ENCODE results near the gene CSNK1E. TPM values are rescaled to one million over a fixed set of nuclear protein-coding genes. Genes with fewer than 3 reads are reported as not detected.

The CSNK1E gene
- total RNA-seq (2022; extraction: Qiagen RNA extraction) = 86.3 to 102 TPM (median 95.7 TPM) in 5 replicates

GRCh38 chr22:38317122-38317994, at the start of gene CSNK1E:
Gene CSNK1E (minus strand): TSS chr22:38317433. CDS start chr22:38314157, 3,276 bp downstream.

GRCh38 chr22:38272373-38273134, 44.7 kb downstream of the CSNK1E start, which contains the start of gene TMEM184B:
Gene TMEM184B (minus strand): TSS chr22:38273010. CDS start chr22:38247961, 25,049 bp downstream.

Other genes starting within 250 kb of the CSNK1E start
- not detected in 5 replicates for gene SLC16A8, start 233.2 kb downstream of the CSNK1E start, total RNA-seq (2022; extraction: Qiagen RNA extraction)
- gene BAIAP2L2, start 206.7 kb downstream of the CSNK1E start, total RNA-seq (2022; extraction: Qiagen RNA extraction) = 5.3 to 8.0 TPM (median 7.2 TPM) in 5 replicates
- gene PLA2G6, start 135.6 kb downstream of the CSNK1E start, total RNA-seq (2022; extraction: Qiagen RNA extraction) = 3.7 to 5.3 TPM (median 4.4 TPM) in 5 replicates
- gene MAFF, start 115.4 kb downstream of the CSNK1E start, total RNA-seq (2022; extraction: Qiagen RNA extraction) = 19.8 to 27.5 TPM (median 20.8 TPM) in 5 replicates
- gene TMEM184B, start 44.4 kb downstream of the CSNK1E start, total RNA-seq (2022; extraction: Qiagen RNA extraction) = 47.8 to 59.0 TPM (median 55.0 TPM) in 5 replicates
- 0.38 to 0.74 TPM (median 0.47 TPM) in 5 replicates for gene KCNJ4, start 137.8 kb upstream of the CSNK1E start, total RNA-seq (2022; extraction: Qiagen RNA extraction)
- 16.8 to 20.6 TPM (median 19.8 TPM) in 5 replicates for gene KDELR3, start 150.7 kb upstream of the CSNK1E start, total RNA-seq (2022; extraction: Qiagen RNA extraction)
- gene DDX17, start 188.9 kb upstream of the CSNK1E start, total RNA-seq (2022; extraction: Qiagen RNA extraction) = 84.1 to 121 TPM (median 89.3 TPM) in 5 replicates

Measured in A549 treated with Hydrocortisone at 1 μM for 4 hours (cell line).